ENCODE data around the gene RNASE1.

- no peak for TF ChIP-seq EZH2phosphoT487 (IDR thresholded peaks at IDR 0.05; ENCODE audit: insufficient read depth, low read depth)
- no peak for TF ChIP-seq EZH2 (IDR thresholded peaks at IDR 0.05; ENCODE audit: insufficient read depth, poor library complexity, severe bottlenecking)
Observed at GRCh38 chr14:20820063-20820904, 17.6 kb upstream of the RNASE1 start.
